Measurements from ENCODE around the gene IFITM5. TPM values are rescaled to one million over a fixed set of nuclear protein-coding genes. Genes with fewer than 3 reads are reported as not detected.
A peak's percentile ranks its signal among the peaks of the same experiment; 100 is the strongest.
"Not testable (repeated sequence)": the region's sequence is repeated elsewhere in the genome, so short reads cannot be mapped to it uniquely, and the experiment has no call there.

Gene IFITM5
- total RNA-seq, 3 donors from 2014 or later = not detected

DNA sequence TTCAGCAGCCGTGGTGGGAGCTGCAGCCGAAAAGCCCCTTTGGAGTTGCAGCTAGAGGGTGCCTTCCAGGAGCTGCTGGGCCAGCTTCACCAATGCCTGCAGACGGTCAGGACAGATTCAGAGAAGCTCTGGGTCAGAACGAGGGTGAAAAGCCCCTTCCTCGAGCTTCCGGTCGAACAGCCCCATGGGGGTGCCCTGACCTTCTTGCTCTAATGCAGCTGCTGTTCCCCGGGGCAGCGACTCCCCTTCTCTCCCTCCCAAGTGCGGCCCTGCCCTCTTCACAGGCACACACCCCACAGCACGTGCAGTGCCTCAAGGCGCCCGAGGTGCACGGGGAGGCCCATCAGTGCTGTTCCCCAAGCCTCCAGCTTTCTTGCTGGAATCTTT is 31.0 kb upstream of the IFITM5 start:
- intact Hi-C loops (cut with DNase I, micrococcal nuclease) = no loop called here
- Histone ChIP-seq H3K4me1 (ENCODE audit: low read depth) (peaks cover 14% of the 10 kb centered on the region), H3K4me3 (no peak overlapping the region), H3K36me3 (ENCODE audit: low read depth) (no peaks in the 10 kb centered on the region), H3K9me3 (no peaks in the 10 kb centered on the region)
- ATAC-seq (no peak), DNase-seq (peak in 1 of 3 donors; percentile 27)
- TF ChIP-seq, protein P1, sequence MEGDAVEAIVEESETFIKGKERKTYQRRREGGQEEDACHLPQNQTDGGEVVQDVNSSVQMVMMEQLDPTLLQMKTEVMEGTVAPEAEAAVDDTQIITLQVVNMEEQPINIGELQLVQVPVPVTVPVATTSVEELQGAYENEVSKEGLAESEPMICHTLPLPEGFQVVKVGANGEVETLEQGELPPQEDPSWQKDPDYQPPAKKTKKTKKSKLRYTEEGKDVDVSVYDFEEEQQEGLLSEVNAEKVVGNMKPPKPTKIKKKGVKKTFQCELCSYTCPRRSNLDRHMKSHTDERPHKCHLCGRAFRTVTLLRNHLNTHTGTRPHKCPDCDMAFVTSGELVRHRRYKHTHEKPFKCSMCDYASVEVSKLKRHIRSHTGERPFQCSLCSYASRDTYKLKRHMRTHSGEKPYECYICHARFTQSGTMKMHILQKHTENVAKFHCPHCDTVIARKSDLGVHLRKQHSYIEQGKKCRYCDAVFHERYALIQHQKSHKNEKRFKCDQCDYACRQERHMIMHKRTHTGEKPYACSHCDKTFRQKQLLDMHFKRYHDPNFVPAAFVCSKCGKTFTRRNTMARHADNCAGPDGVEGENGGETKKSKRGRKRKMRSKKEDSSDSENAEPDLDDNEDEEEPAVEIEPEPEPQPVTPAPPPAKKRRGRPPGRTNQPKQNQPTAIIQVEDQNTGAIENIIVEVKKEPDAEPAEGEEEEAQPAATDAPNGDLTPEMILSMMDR (IDR thresholded peaks at IDR 0.05) = no peak

- Histone ChIP-seq H3K4me3 (no peak overlapping the region), H3K4me1 (ENCODE audit: low read depth) (peaks cover 14% of the 10 kb centered on the region), H3K36me3 (ENCODE audit: low read depth) (no peaks in the 10 kb centered on the region), H3K9me3 (no peaks in the 10 kb centered on the region)
- ATAC-seq (no peak), DNase-seq (no peak)
- intact Hi-C loops (cut with DNase I, micrococcal nuclease) = no loop called here
- TF ChIP-seq, protein P1 (IDR thresholded peaks at IDR 0.05) = no peak
These were observed 30.5 kb upstream of the IFITM5 start for GRCh38 chr11:329886-330253.

DNA sequence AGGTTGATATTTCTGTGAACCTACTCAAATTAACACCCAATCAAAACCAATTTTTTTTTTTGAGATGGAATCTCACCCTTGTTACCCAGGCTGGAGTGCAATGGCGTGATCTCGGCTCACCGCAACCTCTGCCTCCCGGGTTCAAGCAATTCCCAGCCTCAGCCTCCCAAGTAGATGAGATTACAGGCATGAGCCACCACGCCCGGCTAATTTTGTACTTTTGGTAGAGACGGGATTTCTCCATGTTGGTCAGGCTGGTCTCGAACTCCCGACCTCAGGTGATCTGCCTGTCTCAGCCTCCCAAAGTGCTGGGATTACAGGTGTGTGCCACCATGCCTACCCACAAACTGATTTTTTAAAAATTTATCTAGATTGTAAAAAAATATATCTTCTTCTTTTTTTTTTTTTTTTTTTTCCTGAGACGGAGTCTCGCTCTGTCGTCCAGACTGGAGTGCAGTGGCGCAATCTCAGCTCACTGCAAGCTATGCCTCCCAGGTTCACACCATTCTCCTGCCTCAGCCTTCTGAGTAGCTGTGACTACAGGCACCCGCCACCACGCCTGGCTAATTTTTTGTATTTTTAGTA is 29.3 kb upstream of the IFITM5 start:
- H3K4me3 ChIP-seq; intact Hi-C loops (cut with DNase I, micrococcal nuclease); H3K36me3 ChIP-seq (ENCODE audit: low read depth); ATAC-seq; H3K9me3 ChIP-seq: not testable (repeated sequence)
- peak in 1 of 3 donors; percentile 6 for DNase-seq
- H3K4me1 ChIP-seq (ENCODE audit: low read depth) = peaks cover 14% of the 10 kb centered on the region

- H3K4me1 ChIP-seq (ENCODE audit: low read depth) = peaks cover 14% of the 10 kb centered on the region
- no peaks in the 10 kb centered on the region for H3K9me3 ChIP-seq
- no peaks in the 10 kb centered on the region for H3K36me3 ChIP-seq (ENCODE audit: low read depth)
- DNase-seq = peak in 1 of 3 donors; percentile 16
- no peak for ATAC-seq
- intact Hi-C loops (cut with DNase I, micrococcal nuclease) = no loop called here
- H3K4me3 ChIP-seq = no peak overlapping the region
- TF ChIP-seq, protein P1 (IDR thresholded peaks at IDR 0.05) = no peak
These were observed 28.7 kb upstream of the IFITM5 start for GRCh38 chr11:328012-328411.

DNA sequence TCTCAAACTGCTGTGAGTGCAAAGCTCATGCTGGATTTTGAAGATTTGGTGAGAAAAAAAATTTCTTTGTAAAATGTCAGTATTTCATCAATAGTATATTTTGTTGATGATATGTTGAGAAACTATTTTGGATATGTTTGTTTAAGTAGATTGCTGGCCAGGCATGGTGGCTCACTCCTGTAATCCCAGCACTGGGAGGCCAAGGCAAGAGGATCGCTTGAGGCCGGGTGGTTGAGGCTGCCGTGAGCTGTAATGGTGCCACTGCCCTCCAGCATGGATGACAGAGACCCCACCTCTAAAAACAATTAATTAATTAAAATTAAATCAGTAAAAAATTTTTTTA is 28.2 kb upstream of the IFITM5 start:
- no peak overlapping the region for H3K4me3 ChIP-seq

GRCh38 chr11:326842-327580 is 27.7 kb upstream of the IFITM5 start:
- H3K4me1 ChIP-seq (ENCODE audit: low read depth) = peaks cover 14% of the 10 kb centered on the region
- intact Hi-C loops (cut with DNase I, micrococcal nuclease) = no loop called here
- ATAC-seq (peak; percentile 79), DNase-seq (peak; percentile 73 to 90 (median 75))
- no peaks in the 10 kb centered on the region for H3K36me3 ChIP-seq (ENCODE audit: low read depth)
- TF ChIP-seq, protein P1 (IDR thresholded peaks at IDR 0.05) = no peak
- H3K9me3 ChIP-seq = no peaks in the 10 kb centered on the region
- H3K4me3 ChIP-seq = no peak overlapping the region

More for the DNA sequence above, 28.2 kb upstream of the IFITM5 start:
- intact Hi-C loops (cut with DNase I, micrococcal nuclease) = no loop called here
- DNase-seq (no peak), ATAC-seq (no peak)
- TF ChIP-seq, protein P1 (IDR thresholded peaks at IDR 0.05) = no peak
- Histone ChIP-seq H3K4me1 (ENCODE audit: low read depth) (peaks cover 14% of the 10 kb centered on the region), H3K9me3 (no peaks in the 10 kb centered on the region), H3K36me3 (ENCODE audit: low read depth) (no peaks in the 10 kb centered on the region)

Data from mucosa of descending colon (tissue), 3 donors.